ENCODE results near the gene ADGRB3.
"Not testable (repeated sequence)": the region's sequence is repeated elsewhere in the genome, so short reads cannot be mapped to it uniquely, and the experiment has no call there.

ADGRB3 gene

GRCh38 chr6:69106511-69106910, 471.4 kb downstream of the ADGRB3 start:
- DNase-seq, result no peak
- H3K27me3 Mint-ChIP-seq (ENCODE audit: low read depth, poor library complexity), result peaks cover 3% of the 10 kb centered on the region
- TF ChIP-seq CTCF (IDR thresholded peaks at IDR 0.05), result no peak
- no peaks in the 10 kb centered on the region for H3K4me1 Mint-ChIP-seq
- no peaks in the 10 kb centered on the region for H3K36me3 Mint-ChIP-seq (ENCODE audit: low read depth)
- no peak overlapping the region for H3K4me3 Mint-ChIP-seq
- H3K9me3 Mint-ChIP-seq, result no peaks in the 10 kb centered on the region
- H3K27ac Mint-ChIP-seq, result no peak overlapping the region

GRCh38 chr6:69111301-69111700, 476.2 kb downstream of the ADGRB3 start:
- no peak for DNase-seq
- H3K27me3 Mint-ChIP-seq (ENCODE audit: low read depth, poor library complexity), result no peaks in the 10 kb centered on the region
- H3K4me1 Mint-ChIP-seq, result no peaks in the 10 kb centered on the region
- no peaks in the 10 kb centered on the region for H3K9me3 Mint-ChIP-seq
- no peak overlapping the region for H3K27ac Mint-ChIP-seq
- no peaks in the 10 kb centered on the region for H3K36me3 Mint-ChIP-seq (ENCODE audit: low read depth)
- TF ChIP-seq CTCF (IDR thresholded peaks at IDR 0.05), result no peak
- no peak overlapping the region for H3K4me3 Mint-ChIP-seq

GRCh38 chr6:69116658-69117057, 481.6 kb downstream of the ADGRB3 start:
- H3K4me1 Mint-ChIP-seq, result no peaks in the 10 kb centered on the region
- no peak overlapping the region for H3K4me3 Mint-ChIP-seq
- H3K27me3 Mint-ChIP-seq (ENCODE audit: low read depth, poor library complexity), result no peaks in the 10 kb centered on the region
- TF ChIP-seq CTCF (IDR thresholded peaks at IDR 0.05), result no peak
- no peak overlapping the region for H3K27ac Mint-ChIP-seq
- DNase-seq, result no peak
- peaks cover 7% of the 10 kb centered on the region for H3K9me3 Mint-ChIP-seq
- no peaks in the 10 kb centered on the region for H3K36me3 Mint-ChIP-seq (ENCODE audit: low read depth)

- H3K27ac Mint-ChIP-seq, result not testable (repeated sequence)
Measured at GRCh38 chr6:69121461-69122406, 486.7 kb downstream of the ADGRB3 start.

GRCh38 chr6:69122407-69122773, 487.3 kb downstream of the ADGRB3 start:
- no peak for TF ChIP-seq CTCF (IDR thresholded peaks at IDR 0.05)
- peaks cover 7% of the 10 kb centered on the region for H3K9me3 Mint-ChIP-seq
- no peaks in the 10 kb centered on the region for H3K27me3 Mint-ChIP-seq (ENCODE audit: low read depth, poor library complexity)
- no peak overlapping the region for H3K4me3 Mint-ChIP-seq
- H3K4me1 Mint-ChIP-seq, result no peaks in the 10 kb centered on the region
- DNase-seq, result no peak
- no peak overlapping the region for H3K27ac Mint-ChIP-seq
- H3K36me3 Mint-ChIP-seq (ENCODE audit: low read depth), result no peaks in the 10 kb centered on the region

More at GRCh38 chr6:69121461-69122406, 486.7 kb downstream of the ADGRB3 start:
- H3K36me3 Mint-ChIP-seq (ENCODE audit: low read depth); H3K9me3 Mint-ChIP-seq; H3K27me3 Mint-ChIP-seq (ENCODE audit: low read depth, poor library complexity); DNase-seq; H3K4me3 Mint-ChIP-seq; H3K4me1 Mint-ChIP-seq: not testable (repeated sequence)

GRCh38 chr6:69128411-69128810, 493.3 kb downstream of the ADGRB3 start:
- H3K4me3 Mint-ChIP-seq, result no peak overlapping the region
- no peak for TF ChIP-seq CTCF (IDR thresholded peaks at IDR 0.05)
- no peaks in the 10 kb centered on the region for H3K36me3 Mint-ChIP-seq (ENCODE audit: low read depth)
- peaks cover 3% of the 10 kb centered on the region for H3K27me3 Mint-ChIP-seq (ENCODE audit: low read depth, poor library complexity)
- DNase-seq, result no peak
- peaks cover 5% of the 10 kb centered on the region for H3K9me3 Mint-ChIP-seq
- H3K27ac Mint-ChIP-seq, result no peak overlapping the region
- no peaks in the 10 kb centered on the region for H3K4me1 Mint-ChIP-seq
